ENCODE data around the gene RRP9. TPM values are rescaled to one million over a fixed set of nuclear protein-coding genes. Genes with fewer than 3 reads are reported as not detected.

The RRP9 gene
- total RNA-seq, 1 donor from 2014 or later = 14.6 TPM

- H3K4me3 ChIP-seq (ENCODE audit: low read length in 3 of 3) = peak overlapping the region in 1 of 3 donors; percentile 35
- peak overlapping the region in 1 of 3 donors; percentile 98 for H3K9ac ChIP-seq (ENCODE audit: low read depth in 1 of 3, low read length in 3 of 3)
- peaks cover 9 to 16% (median 11%) of the 10 kb centered on the region in 3 donors for H3K36me3 ChIP-seq (ENCODE audit: control insufficient read depth in 3 of 3, insufficient read depth in 3 of 3, low read length in 3 of 3)
- H3K4me1 ChIP-seq (ENCODE audit: control insufficient read depth in 3 of 3, insufficient read depth in 3 of 3, low read length in 3 of 3) = peaks cover 60 to 75% (median 72%) of the 10 kb centered on the region in 3 donors
- H3K27ac ChIP-seq (ENCODE audit: low read depth, low read length) = peak overlapping the region; percentile 86
- H3K9me3 ChIP-seq (ENCODE audit: control insufficient read depth in 3 of 3, low read length in 3 of 3) = no peaks in the 10 kb centered on the region
- no peaks in the 10 kb centered on the region for H3K27me3 ChIP-seq (ENCODE audit: control insufficient read depth in 3 of 3, insufficient read depth in 3 of 3, low read length in 3 of 3)
These were observed 22.8 kb upstream of the RRP9 start for GRCh38 chr3:51964521-51964920.

- peaks cover 9 to 21% (median 15%) of the 10 kb centered on the region in 3 donors for H3K36me3 ChIP-seq (ENCODE audit: control insufficient read depth in 3 of 3, insufficient read depth in 3 of 3, low read length in 3 of 3)
- peak overlapping the region; percentile 86 for H3K27ac ChIP-seq (ENCODE audit: low read depth, low read length)
- H3K9me3 ChIP-seq (ENCODE audit: control insufficient read depth in 3 of 3, low read length in 3 of 3) = no peaks in the 10 kb centered on the region
- peaks cover 55 to 69% (median 68%) of the 10 kb centered on the region in 3 donors for H3K4me1 ChIP-seq (ENCODE audit: control insufficient read depth in 3 of 3, insufficient read depth in 3 of 3, low read length in 3 of 3)
- H3K9ac ChIP-seq (ENCODE audit: low read depth in 1 of 3, low read length in 3 of 3) = peak overlapping the region in 2 of 3 donors; percentile 23 to 98
- H3K4me3 ChIP-seq (ENCODE audit: low read length in 3 of 3) = peak overlapping the region in 1 of 3 donors; percentile 35
- H3K27me3 ChIP-seq (ENCODE audit: control insufficient read depth in 3 of 3, insufficient read depth in 3 of 3, low read length in 3 of 3) = no peaks in the 10 kb centered on the region
These were observed 22.3 kb upstream of the RRP9 start for GRCh38 chr3:51963951-51964451.

GRCh38 chr3:51962854-51963530 is 21.3 kb upstream of the RRP9 start:
- no peaks in the 10 kb centered on the region for H3K9me3 ChIP-seq (ENCODE audit: control insufficient read depth in 3 of 3, low read length in 3 of 3)
- peak overlapping the region; percentile 86 for H3K27ac ChIP-seq (ENCODE audit: low read depth, low read length)
- peaks cover 49 to 61% (median 61%) of the 10 kb centered on the region in 3 donors for H3K4me1 ChIP-seq (ENCODE audit: control insufficient read depth in 3 of 3, insufficient read depth in 3 of 3, low read length in 3 of 3)
- peak overlapping the region in 1 of 3 donors; percentile 29 for H3K4me3 ChIP-seq (ENCODE audit: low read length in 3 of 3)
- no peaks in the 10 kb centered on the region for H3K27me3 ChIP-seq (ENCODE audit: control insufficient read depth in 3 of 3, insufficient read depth in 3 of 3, low read length in 3 of 3)
- peaks cover 16 to 28% (median 20%) of the 10 kb centered on the region in 3 donors for H3K36me3 ChIP-seq (ENCODE audit: control insufficient read depth in 3 of 3, insufficient read depth in 3 of 3, low read length in 3 of 3)
- peak overlapping the region in 2 of 3 donors; percentile 61 to 98 for H3K9ac ChIP-seq (ENCODE audit: low read depth in 1 of 3, low read length in 3 of 3)

- Histone ChIP-seq H3K4me1 (ENCODE audit: control insufficient read depth in 3 of 3, insufficient read depth in 3 of 3, low read length in 3 of 3) (peaks cover 46 to 60% (median 57%) of the 10 kb centered on the region in 3 donors), H3K9me3 (ENCODE audit: control insufficient read depth in 3 of 3, low read length in 3 of 3) (no peaks in the 10 kb centered on the region), H3K9ac (ENCODE audit: low read depth in 1 of 3, low read length in 3 of 3) (peak overlapping the region in 2 of 3 donors; percentile 61 to 98), H3K4me3 (ENCODE audit: low read length in 3 of 3) (no peak overlapping the region), H3K27ac (ENCODE audit: low read depth, low read length) (no peak overlapping the region), H3K27me3 (ENCODE audit: control insufficient read depth in 3 of 3, insufficient read depth in 3 of 3, low read length in 3 of 3) (no peaks in the 10 kb centered on the region), H3K36me3 (ENCODE audit: control insufficient read depth in 3 of 3, insufficient read depth in 3 of 3, low read length in 3 of 3) (peaks cover 17 to 37% (median 23%) of the 10 kb centered on the region in 3 donors)
These were observed 20.2 kb upstream of the RRP9 start for GRCh38 chr3:51961602-51962569.

GRCh38 chr3:51961011-51961410 is 19.3 kb upstream of the RRP9 start:
- H3K9me3 ChIP-seq (ENCODE audit: control insufficient read depth in 3 of 3, low read length in 3 of 3) = no peaks in the 10 kb centered on the region
- H3K27ac ChIP-seq (ENCODE audit: low read depth, low read length) = no peak overlapping the region
- H3K9ac ChIP-seq (ENCODE audit: low read depth in 1 of 3, low read length in 3 of 3) = peak overlapping the region in 1 of 3 donors; percentile 64
- H3K4me3 ChIP-seq (ENCODE audit: low read length in 3 of 3) = no peak overlapping the region
- H3K4me1 ChIP-seq (ENCODE audit: control insufficient read depth in 3 of 3, insufficient read depth in 3 of 3, low read length in 3 of 3) = peaks cover 42 to 60% (median 56%) of the 10 kb centered on the region in 3 donors
- no peaks in the 10 kb centered on the region for H3K27me3 ChIP-seq (ENCODE audit: control insufficient read depth in 3 of 3, insufficient read depth in 3 of 3, low read length in 3 of 3)
- peaks cover 17 to 37% (median 23%) of the 10 kb centered on the region in 3 donors for H3K36me3 ChIP-seq (ENCODE audit: control insufficient read depth in 3 of 3, insufficient read depth in 3 of 3, low read length in 3 of 3)

- H3K4me3 ChIP-seq (ENCODE audit: low read length in 3 of 3) = no peak overlapping the region
- no peak overlapping the region for H3K9ac ChIP-seq (ENCODE audit: low read depth in 1 of 3, low read length in 3 of 3)
- no peak overlapping the region for H3K27ac ChIP-seq (ENCODE audit: low read depth, low read length)
- H3K4me1 ChIP-seq (ENCODE audit: control insufficient read depth in 3 of 3, insufficient read depth in 3 of 3, low read length in 3 of 3) = peaks cover 39 to 58% (median 53%) of the 10 kb centered on the region in 3 donors
- H3K9me3 ChIP-seq (ENCODE audit: control insufficient read depth in 3 of 3, low read length in 3 of 3) = no peaks in the 10 kb centered on the region
- H3K27me3 ChIP-seq (ENCODE audit: control insufficient read depth in 3 of 3, insufficient read depth in 3 of 3, low read length in 3 of 3) = no peaks in the 10 kb centered on the region
- peaks cover 17 to 37% (median 23%) of the 10 kb centered on the region in 3 donors for H3K36me3 ChIP-seq (ENCODE audit: control insufficient read depth in 3 of 3, insufficient read depth in 3 of 3, low read length in 3 of 3)
These were observed 18.7 kb upstream of the RRP9 start for GRCh38 chr3:51960386-51960785.

- Histone ChIP-seq H3K9ac (ENCODE audit: low read depth in 1 of 3, low read length in 3 of 3) (no peak overlapping the region), H3K27me3 (ENCODE audit: control insufficient read depth in 3 of 3, insufficient read depth in 3 of 3, low read length in 3 of 3) (no peaks in the 10 kb centered on the region), H3K4me3 (ENCODE audit: low read length in 3 of 3) (no peak overlapping the region), H3K36me3 (ENCODE audit: control insufficient read depth in 3 of 3, insufficient read depth in 3 of 3, low read length in 3 of 3) (peaks cover 17 to 37% (median 23%) of the 10 kb centered on the region in 3 donors), H3K9me3 (ENCODE audit: control insufficient read depth in 3 of 3, low read length in 3 of 3) (no peaks in the 10 kb centered on the region), H3K27ac (ENCODE audit: low read depth, low read length) (no peak overlapping the region), H3K4me1 (ENCODE audit: control insufficient read depth in 3 of 3, insufficient read depth in 3 of 3, low read length in 3 of 3) (peaks cover 37 to 54% (median 51%) of the 10 kb centered on the region in 3 donors)
These were observed 17.9 kb upstream of the RRP9 start for GRCh38 chr3:51959651-51960050.

- peaks cover 33 to 47% (median 43%) of the 10 kb centered on the region in 3 donors for H3K4me1 ChIP-seq (ENCODE audit: control insufficient read depth in 3 of 3, insufficient read depth in 3 of 3, low read length in 3 of 3)
These were observed 17.2 kb upstream of the RRP9 start for GRCh38 chr3:51958603-51959521.

More at GRCh38 chr3:51958603-51959521, 17.2 kb upstream of the RRP9 start:
- Histone ChIP-seq H3K36me3 (ENCODE audit: control insufficient read depth in 3 of 3, insufficient read depth in 3 of 3, low read length in 3 of 3) (peaks cover 17 to 37% (median 23%) of the 10 kb centered on the region in 3 donors), H3K9me3 (ENCODE audit: control insufficient read depth in 3 of 3, low read length in 3 of 3) (no peaks in the 10 kb centered on the region), H3K27ac (ENCODE audit: low read depth, low read length) (no peak overlapping the region), H3K4me3 (ENCODE audit: low read length in 3 of 3) (no peak overlapping the region), H3K27me3 (ENCODE audit: control insufficient read depth in 3 of 3, insufficient read depth in 3 of 3, low read length in 3 of 3) (no peaks in the 10 kb centered on the region), H3K9ac (ENCODE audit: low read depth in 1 of 3, low read length in 3 of 3) (no peak overlapping the region)
